Stimulated activated CD8-positive, alpha-beta memory T cell treated with anti-CD3 and anti-CD28 coated beads, Interleukin-15, amount 100 ng/mL, for 1 hour (primary cell): ENCODE measurements around the gene SERPINB4.
"Not testable (repeated sequence)": the region's sequence is repeated elsewhere in the genome, so short reads cannot be mapped to it uniquely, and the experiment has no call there.

Experiments
- DNase-seq: peaks from one replicate; pipeline ENCODE4 v3.0.0-alpha.2; 2020; ENCODE audit warnings: low read depth

Gene SERPINB4

GRCh38 chr18:63644142-63644541 lies at the start of gene SERPINB4:
Gene SERPINB4, minus strand, starts transcription at chr18:63644256. Its CDS starts 679 bp downstream, at chr18:63643577.
- DNase-seq: not testable (repeated sequence)

DNA sequence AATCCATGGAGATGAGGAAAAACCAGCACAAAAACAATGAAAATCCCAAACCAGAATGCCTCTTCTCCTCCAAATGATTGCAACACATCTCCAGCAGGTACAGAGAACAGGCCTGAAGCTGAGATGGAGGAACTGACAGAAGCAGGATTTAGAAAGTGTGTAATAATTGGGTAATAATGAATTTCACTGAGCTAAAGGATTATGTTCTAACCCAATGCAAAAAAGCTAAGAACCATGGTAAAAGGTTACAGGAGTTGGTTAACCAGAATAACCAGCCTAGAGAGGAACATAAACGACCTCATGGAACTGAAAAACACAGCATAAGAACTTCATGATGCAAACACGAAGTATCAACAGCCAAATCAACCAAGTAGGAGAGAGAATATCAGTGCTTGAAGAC lies 45.0 kb upstream of the SERPINB4 start:
- DNase-seq: no peak

DNA sequence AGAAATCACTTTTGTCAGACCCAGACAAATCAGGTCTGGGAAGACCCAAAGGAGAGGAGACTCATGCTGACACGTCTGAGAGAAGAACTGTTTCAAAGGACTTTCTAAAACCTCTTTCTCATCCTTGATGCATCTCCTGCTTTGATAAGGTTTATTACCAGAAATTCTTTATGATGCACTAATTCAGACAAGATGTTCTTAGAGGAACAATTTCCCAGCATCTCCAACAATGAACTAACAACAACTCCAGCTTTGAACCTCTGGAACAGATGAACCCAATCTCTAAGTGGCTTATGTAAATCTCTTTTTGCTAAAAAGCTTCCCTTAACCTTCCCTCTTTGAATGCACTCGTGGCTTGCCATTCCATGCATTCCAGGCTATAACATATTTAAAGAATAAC lies 42.8 kb upstream of the SERPINB4 start:
- DNase-seq: no peak

- DNase-seq: no peak
Observed at GRCh38 chr18:63684718-63685117, 40.7 kb upstream of the SERPINB4 start.

- no peak for DNase-seq
Observed at GRCh38 chr18:63683890-63684289, 39.8 kb upstream of the SERPINB4 start.

GRCh38 chr18:63683152-63683551 lies 39.1 kb upstream of the SERPINB4 start:
- DNase-seq: no peak

DNA sequence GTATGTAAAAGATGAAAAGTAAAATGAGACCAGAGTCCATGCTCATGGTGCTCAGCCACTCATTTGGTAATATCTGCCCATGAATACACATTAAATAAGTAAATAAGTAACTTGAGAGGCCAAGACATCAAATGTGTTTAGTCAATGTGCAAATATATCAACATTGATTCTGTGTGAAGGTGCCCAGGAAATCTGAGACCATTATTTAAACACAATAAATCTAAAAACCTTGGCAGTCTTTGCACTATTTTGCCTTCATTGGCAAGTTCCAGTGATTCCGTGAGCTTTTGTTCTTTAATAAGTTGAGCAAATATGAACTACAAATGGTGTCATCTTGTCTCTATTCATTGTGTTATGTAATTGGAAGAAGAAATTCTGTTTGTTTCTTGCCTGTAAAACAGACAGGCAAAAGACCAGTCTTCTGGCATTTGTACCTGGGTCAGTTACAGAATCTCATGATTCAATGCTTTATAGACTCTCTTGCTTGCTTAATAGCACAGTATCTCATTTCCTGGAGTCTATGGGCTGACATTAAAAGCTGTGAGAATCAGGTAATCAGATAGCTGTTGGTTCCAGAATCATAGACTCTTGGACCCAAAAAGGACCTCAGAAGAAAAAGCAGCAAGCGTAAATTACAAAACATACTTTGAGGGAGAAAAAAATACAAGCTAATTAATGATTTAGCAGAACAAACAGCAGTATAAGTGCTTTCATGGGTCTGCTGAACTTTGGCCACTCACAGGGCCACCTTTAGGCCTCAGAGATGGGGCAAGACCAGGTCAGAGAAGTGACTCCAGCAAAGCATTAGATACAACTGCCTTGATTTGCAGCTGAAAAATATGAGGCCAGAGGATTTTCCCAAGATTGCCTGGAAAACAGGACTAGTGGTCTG lies 37.6 kb upstream of the SERPINB4 start:
- no peak for DNase-seq

DNA sequence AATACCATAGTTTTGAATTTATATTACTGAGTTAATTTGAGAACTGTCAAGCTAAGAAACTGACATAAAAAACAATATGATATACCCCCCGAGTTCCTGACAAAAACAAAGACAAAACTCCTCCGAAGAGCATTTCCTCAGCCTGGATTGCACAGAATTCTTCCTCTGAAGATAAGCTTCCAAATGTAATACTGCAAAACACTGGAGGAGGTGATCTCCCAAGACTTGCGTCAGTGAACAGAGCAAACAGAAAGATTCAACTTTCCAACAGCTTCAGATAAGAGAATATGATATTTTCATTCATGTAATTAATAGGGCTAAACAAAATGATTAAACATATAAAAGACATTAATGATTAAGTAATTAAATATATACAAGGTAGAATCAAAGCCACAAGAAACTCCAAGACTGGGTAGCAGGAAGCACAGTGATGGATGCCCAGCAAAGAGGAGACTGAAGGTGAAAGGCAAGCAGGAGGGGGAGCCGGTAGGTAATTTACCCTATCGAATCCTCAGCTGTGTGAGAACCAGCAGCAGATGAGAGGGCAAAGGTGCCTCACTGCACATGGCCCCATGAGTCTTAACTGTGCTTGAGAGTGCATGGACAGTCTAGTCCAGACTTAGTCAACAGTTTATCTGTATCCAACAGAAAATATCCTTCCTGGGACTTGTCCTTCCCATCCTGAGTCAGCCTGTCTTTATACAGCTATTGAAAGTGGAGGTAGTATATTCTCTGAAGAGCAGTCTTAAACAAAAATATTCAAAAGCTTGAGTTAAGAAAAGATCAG lies 36.0 kb upstream of the SERPINB4 start:
- no peak for DNase-seq

DNA sequence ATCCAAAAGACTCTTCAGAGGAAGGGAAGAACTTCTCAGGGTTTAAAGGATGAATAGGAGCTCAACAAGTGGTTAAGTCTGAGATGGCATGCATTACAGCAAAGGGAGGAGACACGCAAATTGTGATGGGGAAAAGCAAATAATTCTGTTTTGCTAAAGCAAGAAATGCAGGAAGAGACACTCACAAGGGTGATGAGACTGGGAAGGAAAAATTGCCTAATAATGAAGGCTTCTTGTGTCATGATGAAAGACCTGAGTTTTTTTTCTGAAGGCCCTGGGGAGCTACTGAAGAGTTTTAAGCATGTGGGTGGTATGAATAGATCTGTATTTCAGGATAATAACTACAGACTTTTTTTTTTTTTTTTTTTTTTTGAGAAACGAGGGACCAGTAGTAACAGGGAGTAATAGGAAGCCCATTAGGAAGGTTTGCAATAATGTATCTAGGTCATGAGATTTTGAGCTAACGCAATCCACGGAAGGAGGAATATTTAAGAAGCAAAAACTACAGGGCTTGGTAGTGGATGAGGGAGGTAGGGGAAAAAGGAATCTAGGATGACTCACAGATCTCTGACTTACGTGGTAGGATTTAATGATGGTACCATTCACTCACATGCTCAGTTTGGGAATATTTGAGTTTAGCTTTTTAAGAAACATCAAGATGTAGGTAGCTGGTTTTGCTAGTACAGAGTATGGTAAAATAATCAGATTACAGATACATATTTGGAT lies 33.6 kb upstream of the SERPINB4 start:
- DNase-seq: no peak

- no peak for DNase-seq
Observed at GRCh38 chr18:63676526-63677323, 32.7 kb upstream of the SERPINB4 start.

DNA sequence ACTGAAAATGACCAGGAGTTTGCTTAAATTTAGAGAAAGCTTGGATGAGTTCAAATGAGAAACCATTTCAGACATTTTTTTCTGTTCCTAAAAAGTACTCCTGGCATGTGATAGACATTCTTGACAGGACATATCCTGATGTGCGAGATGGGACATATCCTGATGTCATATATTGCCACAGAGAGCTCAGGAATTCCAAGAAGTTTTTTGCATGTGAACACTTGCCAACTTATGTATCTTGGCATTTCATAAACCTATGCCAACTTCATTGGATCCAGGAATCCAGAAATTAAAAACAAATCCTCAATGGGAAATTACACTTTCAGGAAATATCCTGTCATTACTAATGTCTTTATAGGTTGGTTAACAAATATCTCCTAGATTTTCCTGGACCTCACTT lies 20.5 kb upstream of the SERPINB4 start:
- no peak for DNase-seq

DNA sequence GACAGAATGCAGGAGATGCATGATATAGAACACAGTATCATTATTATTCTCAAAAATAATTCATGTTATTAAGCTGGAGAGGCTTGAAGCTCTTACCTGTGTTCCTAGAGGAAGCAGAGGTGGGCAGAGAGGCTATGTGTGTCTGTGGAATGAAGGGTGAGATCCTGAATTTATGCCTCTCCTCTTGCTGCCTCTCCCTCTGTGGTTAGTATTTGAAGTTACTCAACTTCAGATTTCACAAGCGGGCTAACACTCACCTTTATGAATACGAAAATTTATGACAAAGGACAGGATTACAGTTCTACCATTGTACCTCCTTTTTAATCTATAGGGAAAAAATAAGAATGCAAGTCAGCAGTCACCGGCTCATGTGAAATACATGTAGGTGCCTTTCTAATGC lies 17.7 kb upstream of the SERPINB4 start, which contains the start of gene SERPINB3:
TSS of gene SERPINB3 (minus strand) at position 144 of the 400 bp plus-strand sequence. CDS start 677 bp downstream, outside the sequence.
- not testable (repeated sequence) for DNase-seq

DNA sequence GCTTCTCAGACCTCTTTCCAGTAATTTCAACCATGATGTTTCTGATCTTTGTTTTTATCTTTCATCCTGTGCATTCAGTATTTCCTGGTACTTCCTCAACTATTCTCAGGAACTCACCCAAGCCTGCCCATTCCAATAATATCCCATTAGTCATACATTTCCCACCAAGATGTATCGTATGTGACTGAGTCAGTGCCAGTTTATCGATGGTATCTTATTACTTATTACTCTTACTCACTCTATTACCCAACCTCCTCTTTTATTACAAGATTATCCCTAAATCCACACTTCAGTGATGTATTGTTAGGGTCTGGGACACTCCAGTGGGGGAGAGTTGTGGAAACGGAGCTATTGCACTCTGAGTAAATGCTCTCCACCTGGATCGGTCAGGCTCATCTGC lies 14.9 kb upstream of the SERPINB4 start:
- not testable (repeated sequence) for DNase-seq

DNA sequence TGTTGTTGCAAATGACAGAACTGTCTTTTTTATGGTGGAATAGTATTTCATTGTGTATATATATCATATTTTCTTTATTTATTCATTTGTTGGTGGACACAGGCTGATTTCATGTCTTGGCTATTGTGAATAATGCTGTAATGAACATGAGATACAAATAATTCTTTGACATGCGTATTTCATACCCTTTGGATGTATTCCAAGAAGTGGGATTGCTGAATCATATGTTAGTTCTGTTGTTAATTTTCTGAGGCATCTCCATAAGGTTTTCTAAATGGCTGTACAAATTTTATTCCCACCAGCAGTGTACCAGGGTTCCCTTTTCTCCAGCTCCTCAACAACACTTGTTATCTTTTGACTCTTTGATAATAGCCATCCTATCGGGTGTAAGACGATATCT lies 6.2 kb upstream of the SERPINB4 start:
- not testable (repeated sequence) for DNase-seq

GRCh38 chr18:63648241-63648640 lies 4.2 kb upstream of the SERPINB4 start:
- DNase-seq: no peak

DNA sequence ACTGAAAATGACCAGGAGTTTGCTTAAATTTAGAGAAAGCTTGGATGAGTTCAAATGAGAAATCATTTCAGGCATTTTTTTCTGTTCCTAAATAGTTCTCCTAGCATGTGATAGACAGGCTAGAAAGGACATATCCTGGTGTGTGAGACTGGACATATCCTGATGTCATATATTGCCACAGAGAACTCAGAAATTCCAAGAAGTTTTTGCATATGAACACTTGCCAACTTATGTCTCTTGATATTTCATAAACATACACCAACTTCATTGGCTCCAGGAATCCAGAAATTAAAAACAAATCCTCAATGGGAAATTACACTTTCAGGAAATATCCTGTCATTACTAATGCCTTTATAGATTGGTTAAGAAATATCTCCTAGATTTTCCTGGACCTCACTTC lies 2.9 kb upstream of the SERPINB4 start:
- DNase-seq: no peak

DNA sequence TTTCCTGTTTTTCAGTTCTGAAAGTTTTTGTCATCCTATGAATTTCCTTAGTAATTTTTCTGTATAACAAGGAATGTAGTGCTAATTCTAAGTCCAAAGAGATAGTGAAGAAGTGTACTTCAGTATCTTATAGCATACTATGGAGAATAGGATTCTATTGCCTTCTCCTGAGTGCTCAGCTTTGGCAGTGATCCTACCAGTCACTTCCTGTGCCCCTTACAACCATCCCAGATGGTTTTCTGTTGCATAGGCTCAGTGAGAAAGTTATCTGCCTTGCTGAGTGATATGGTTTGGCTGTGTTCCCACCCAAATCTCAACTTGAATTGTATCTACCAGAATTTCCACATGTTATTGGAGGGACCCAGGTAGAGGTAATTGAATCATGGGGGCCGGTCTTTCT lies 638 bp upstream of the SERPINB4 start:
- DNase-seq: not testable (repeated sequence)

DNA sequence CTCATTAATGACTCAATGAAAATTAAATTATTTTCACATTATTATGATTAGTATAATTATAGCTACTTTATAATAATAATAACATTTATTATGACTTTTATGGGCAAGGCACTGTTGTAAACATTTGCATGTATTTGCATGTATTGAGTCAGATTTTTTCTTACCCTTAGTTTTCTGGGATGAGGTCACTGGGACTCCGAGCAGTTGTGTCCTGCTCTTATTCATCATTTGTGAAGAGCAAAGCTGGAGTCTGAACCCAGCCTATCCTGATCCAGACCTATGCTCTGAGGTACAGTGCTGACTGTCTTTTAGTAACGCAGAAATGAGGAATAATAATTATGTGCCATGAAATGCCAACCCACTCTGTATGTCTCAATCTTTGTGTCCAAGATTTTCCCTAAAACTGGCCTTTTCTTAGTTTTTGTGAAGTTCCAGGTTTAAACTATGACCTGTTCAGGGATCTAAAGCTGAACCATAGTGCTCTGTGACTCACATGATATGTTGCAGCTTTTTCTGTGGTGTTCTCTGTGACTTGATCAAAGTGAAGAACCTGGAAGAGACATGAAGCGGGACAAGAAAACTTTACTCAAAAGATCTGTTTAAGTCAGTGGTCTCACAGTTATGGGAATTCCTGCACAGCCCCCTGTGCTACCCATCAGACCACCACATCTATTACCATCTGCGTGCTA lies 1.2 kb downstream of the SERPINB4 start:
- not testable (repeated sequence) for DNase-seq

DNA sequence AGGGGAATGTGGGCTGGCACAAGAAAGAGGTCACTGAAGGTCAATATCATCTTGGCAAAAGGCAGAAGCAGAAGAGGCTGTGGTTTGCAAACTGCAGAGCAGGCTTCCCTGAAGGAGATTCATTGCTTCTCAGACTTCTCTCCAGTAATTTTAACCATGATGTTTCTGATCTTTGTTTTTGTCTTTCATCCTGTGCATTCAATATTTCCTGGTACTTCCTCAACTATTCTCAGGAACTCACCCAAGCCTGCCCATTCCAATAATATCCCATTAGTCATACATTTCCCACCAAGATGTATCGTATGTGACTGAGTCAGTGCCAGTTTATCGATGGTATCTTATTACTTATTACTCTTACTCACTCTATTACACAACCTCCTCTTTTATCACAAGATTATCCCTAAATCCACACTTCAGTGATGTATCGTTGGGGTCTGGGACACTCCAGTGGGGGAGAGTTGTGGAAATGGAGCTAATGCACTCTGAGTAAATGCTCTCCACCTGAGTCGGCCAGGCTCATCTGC lies 2.8 kb downstream of the SERPINB4 start:
- not testable (repeated sequence) for DNase-seq

DNA sequence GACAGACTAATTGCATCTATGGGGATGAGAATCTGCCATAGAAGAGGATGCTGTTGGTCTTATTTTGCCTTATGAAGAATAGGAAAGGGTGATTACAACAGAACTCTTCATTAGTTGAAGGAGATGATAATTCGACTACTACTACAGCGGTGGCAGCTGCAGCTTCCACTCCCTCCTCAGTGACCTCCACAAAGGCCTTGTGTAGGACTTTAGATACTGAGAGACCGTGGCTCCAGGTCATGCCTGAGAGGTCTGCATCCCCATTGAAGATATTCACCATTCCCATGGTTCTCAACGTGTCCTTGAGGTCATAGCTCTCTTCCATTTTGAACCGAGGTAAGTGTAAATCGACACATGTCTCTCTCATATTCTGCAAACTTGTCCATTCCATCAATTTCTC lies 6.4 kb downstream of the SERPINB4 start:
- no peak for DNase-seq

DNA sequence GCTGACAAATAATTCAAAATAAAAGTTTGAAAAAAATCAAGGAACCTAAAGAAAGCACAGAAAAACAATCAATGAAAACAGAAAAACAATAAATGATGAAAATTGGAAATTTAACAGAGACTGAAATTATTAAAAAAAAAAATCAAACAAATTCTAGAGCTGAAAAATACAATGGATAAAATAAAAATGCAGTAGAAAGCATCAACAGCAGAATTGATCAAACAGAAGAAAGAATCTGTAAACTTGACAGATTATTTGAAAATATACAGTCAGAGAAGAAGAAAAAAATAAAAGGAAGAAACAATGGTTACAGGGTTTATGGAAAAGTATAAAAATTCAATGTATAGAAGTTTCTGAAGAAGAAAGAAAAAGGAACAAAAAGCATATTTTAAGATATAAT lies 16.2 kb downstream of the SERPINB4 start:
- no peak for DNase-seq
